Activated CD8-positive, alpha-beta memory T cell treated with anti-CD3 and anti-CD28 coated beads, Interleukin-2, amount 50 U/mL, for 48 hours (primary cell): Measurements from ENCODE around the gene SLC25A22.

ENCODE experiments used
- DNase-seq: peaks from one replicate; pipeline ENCODE4 v3.0.0-alpha.2; 2020

SLC25A22 gene

GRCh38 chr11:742571-743201 lies 55.4 kb downstream of the SLC25A22 start:
- DNase-seq = no peak

- no peak for DNase-seq
Measured at GRCh38 chr11:742156-742546, 55.9 kb downstream of the SLC25A22 start.
